Lower lobe of right lung (tissue), 2 donors: ENCODE data around the gene A1BG. TPM values are rescaled to one million over a fixed set of nuclear protein-coding genes. Genes with fewer than 3 reads are reported as not detected.

ENCODE experiments used
- ATAC-seq, 2 donors: fragments of 200-7000 bp; cut with Tn5 transposase; one replicate each; pipeline ENCODE4 v1.9.1; 2020 to 2022; ENCODE audit warnings: mild to moderate bottlenecking in 2 of 2, moderate library complexity in 2 of 2
- DNase-seq: peaks from one replicate; pipeline ENCODE4 v3.0.0-alpha.2; 2020
- H3K27ac ChIP-seq: fragments of 200-600 bp; one replicate; pipeline ENCODE4 v1.8.0; 2022
- H3K27me3 ChIP-seq: fragments of 200-600 bp; one replicate; pipeline ENCODE4 v1.8.0; 2022; ENCODE audit warnings: low read depth
- H3K36me3 ChIP-seq: fragments of 200-600 bp; one replicate; pipeline ENCODE4 v1.8.0; 2022; ENCODE audit warnings: mild to moderate bottlenecking
- H3K4me1 ChIP-seq: fragments of 200-600 bp; one replicate; pipeline ENCODE4 v1.8.0; 2022
- H3K4me3 ChIP-seq: fragments of 200-600 bp; one replicate; pipeline ENCODE4 v1.8.0; 2022; ENCODE audit warnings: mild to moderate bottlenecking
- H3K9me3 ChIP-seq: fragments of 200-600 bp; one replicate; pipeline ENCODE4 v1.8.0; 2022
- CTCF ChIP-seq: fragments of 200-600 bp; IDR thresholded peaks from one replicate; pipeline ENCODE4 v1.8.0; 2022; ENCODE audit warnings: antibody characterized with exemption, mild to moderate bottlenecking
- intact Hi-C: fragments of 100-400 bp; cut with DNase I; formaldehyde crosslinking; loops from one replicate; pipeline ENCODE4 v1.11.0; 2022
- microRNA-seq: library from miRNA; unstranded; fragments of <30 nt; microRNA quantifications from one replicate; pipeline ENCODE4 v1.2.0, GENCODE V29; 2020; ENCODE audit warnings: borderline number of aligned reads
- total RNA-seq: library from RNA; stranded (reverse); fragmentation: NEBNext Ultra II Directional; extraction: Animal tissue kit (Norgen Biotek cat#: 25700); gene quantifications from one replicate; pipeline ENCODE4 v1.2.1, GENCODE V29; 2021
- donor health status: DM: no; HTN: yes; CAD: no; lungs with severe emphysema.

The A1BG gene
- total RNA-seq, 1 donor from 2014 or later: 14.0 TPM

- Histone ChIP-seq H3K4me1 (peaks cover under 1% of the 10 kb centered on the region), H3K27me3 (no peaks in the 10 kb centered on the region), H3K4me3 (no peak overlapping the region), H3K9me3 (peaks cover 23% of the 10 kb centered on the region), H3K36me3 (peaks cover 25% of the 10 kb centered on the region), H3K27ac (no peak overlapping the region)
- DNase-seq: no peak
- no peak for ATAC-seq
- intact Hi-C loops: no loop called here
- no peak for TF ChIP-seq CTCF
Observed at GRCh38 chr19:58300620-58301019, 52.7 kb downstream of the A1BG start.

- Histone ChIP-seq H3K36me3 (peaks cover 59% of the 10 kb centered on the region), H3K9me3 (peaks cover 64% of the 10 kb centered on the region), H3K27me3 (no peaks in the 10 kb centered on the region), H3K4me3 (no peak overlapping the region), H3K27ac (no peak overlapping the region), H3K4me1 (no peaks in the 10 kb centered on the region)
- ATAC-seq (no peak), DNase-seq (no peak)
- TF ChIP-seq CTCF: no peak
- intact Hi-C loops: no loop called here
Observed at GRCh38 chr19:58296104-58296503, 57.2 kb downstream of the A1BG start.

Small RNA genes within 50 kb of the gene (microRNA-seq; reads per million reads assigned to microRNA genes)
- gene MIR4754 (not detected), gene MIR6806 (not detected)

Other genes with a start within 250 kb of the A1BG start
- 5.8 TPM for gene ZNF329, start 202.7 kb downstream of the A1BG start, total RNA-seq
- 27.6 TPM for gene ZNF274, start 170.4 kb downstream of the A1BG start, total RNA-seq
- 22.6 TPM for gene ZNF544, start 124.6 kb downstream of the A1BG start, total RNA-seq
- 5.4 TPM for gene ZNF8, start 74.5 kb downstream of the A1BG start, total RNA-seq
- 31.6 TPM for gene ERVK3-1, start 48.1 kb downstream of the A1BG start, total RNA-seq
- 3.6 TPM for gene ZSCAN22, start 26.5 kb downstream of the A1BG start, total RNA-seq
- 2.5 TPM for gene ZNF497, start 9.3 kb upstream of the A1BG start, total RNA-seq
- 1.2 TPM for gene ZNF837, start 27.5 kb upstream of the A1BG start, total RNA-seq
- gene RPS5, start 33.8 kb upstream of the A1BG start, total RNA-seq: 770 TPM
- not detected for gene RNF225, start 42.2 kb upstream of the A1BG start, total RNA-seq
- 10.0 TPM for gene ZNF584, start 55.2 kb upstream of the A1BG start, total RNA-seq
- 7.4 TPM for gene ZNF132, start 86.7 kb upstream of the A1BG start, total RNA-seq
- gene ZNF324B, start 98.1 kb upstream of the A1BG start, total RNA-seq: 8.3 TPM
- 10.0 TPM for gene ZNF324, start 113.6 kb upstream of the A1BG start, total RNA-seq
- gene ZNF446, start 122.9 kb upstream of the A1BG start, total RNA-seq: 9.1 TPM
- gene SLC27A5, start 158.5 kb upstream of the A1BG start, total RNA-seq: 6.6 TPM
- 14.1 TPM for gene ZBTB45, start 166.3 kb upstream of the A1BG start, total RNA-seq
- gene TRIM28, start 190.6 kb upstream of the A1BG start, total RNA-seq: 233 TPM
- gene CHMP2A, start 201.6 kb upstream of the A1BG start, total RNA-seq: 104 TPM
- gene UBE2M, start 205.1 kb upstream of the A1BG start, total RNA-seq: 50.4 TPM
- gene MZF1, start 219.8 kb upstream of the A1BG start, total RNA-seq: 50.7 TPM